Thyroid gland (tissue), 4 donors: ENCODE results near the gene GALNT1. TPM values are rescaled to one million over a fixed set of nuclear protein-coding genes. Genes with fewer than 3 reads are reported as not detected.

Source experiments
- DNase-seq, 2 donors: peaks; one replicate each; pipeline ENCODE4 v3.0.0-alpha.2; 2019
- H3K27ac ChIP-seq, 3 donors: fragments of 200-600 bp; sonication (generic); 1 replicate in 2 of 3; 2 replicates in 1 of 3; pipeline ENCODE4 v1.5.1; 2016 to 2019; ENCODE audit warnings: mild to moderate bottlenecking in 1 of 3, moderate library complexity in 1 of 3
- H3K27me3 ChIP-seq: fragments of 200-600 bp; sonication (generic); one replicate; pipeline ENCODE4 v1.5.1; 2019
- H3K36me3 ChIP-seq, 2 donors: fragments of 200-600 bp; sonication (generic); one replicate each; pipeline ENCODE4 v1.5.1; 2016 to 2019
- H3K4me1 ChIP-seq, 2 donors: fragments of 200-600 bp; sonication (generic); one replicate each; pipeline ENCODE4 v1.5.1; 2017 to 2019
- H3K4me3 ChIP-seq, 3 donors: fragments of 200-600 bp; sonication (generic); replicated peaks in 1 of 3; 1 replicate in 2 of 3; 2 replicates in 1 of 3; pipeline ENCODE4 v1.5.1; 2016; ENCODE audit warnings: mild to moderate bottlenecking in 1 of 3
- H3K9me3 ChIP-seq: fragments of 200-600 bp; sonication (generic); one replicate; pipeline ENCODE4 v1.5.1; 2017
- CTCF ChIP-seq, 6 experiments: fragments of 200-600 bp in 3 of 6; fragments of 450-650 bp in 3 of 6; sonication (generic) in 3 of 6; IDR thresholded peaks; one replicate each; pipeline ENCODE4 v1.5.1; 2016 to 2019; ENCODE audit warnings: antibody characterized with exemption in 6 of 6, mild to moderate bottlenecking in 2 of 6, inconsistent platforms in 1 of 6, moderate library complexity in 1 of 6
- POLR2A ChIP-seq, 2 donors: fragments of 450-650 bp; IDR thresholded peaks; one replicate each; pipeline ENCODE4 v1.6.1; 2017; ENCODE audit warnings: antibody characterized with exemption in 2 of 2, mild to moderate bottlenecking in 2 of 2, moderate library complexity in 1 of 2
- WGBS, 2 donors: methylation state at CpG; one replicate each; pipeline ENCODE4 v1.1.5; 2017; 5-methylcytosine and 5-hydroxymethylcytosine counted together
- intact Hi-C: fragments of 100-400 bp; cut with DNase I; formaldehyde crosslinking; loops from one replicate; pipeline ENCODE4 v1.15.1; 2023
- microRNA-seq: library from miRNA; unstranded; fragments of <30 nt; microRNA quantifications from one replicate; pipeline ENCODE4, GENCODE V29; 2016
- total RNA-seq, 4 donors: library from RNA; depleted of rRNA; stranded (reverse); fragments of >200 nt; gene quantifications; one replicate each; pipeline ENCODE4 v1.2.3, GENCODE V29; 2016

Gene GALNT1
- total RNA-seq, 4 donors from 2014 or later, result 38.7 to 191 (median 46.3) TPM

- H3K9me3 ChIP-seq, result no peaks in the 10 kb centered on the region
- no peaks in the 10 kb centered on the region for H3K4me1 ChIP-seq
- WGBS, 2 donors, result 76 to 81% methylated on average over 5 of the region's 5 CpGs
- DNase-seq, result no peak
- no peaks in the 10 kb centered on the region for H3K27me3 ChIP-seq
- H3K27ac ChIP-seq, result no peak overlapping the region
- TF ChIP-seq CTCF (IDR thresholded peaks at IDR 0.05) (no peak), POLR2A (IDR thresholded peaks at IDR 0.05) (no peak)
- no peak overlapping the region for H3K4me3 ChIP-seq
- no peaks in the 10 kb centered on the region for H3K36me3 ChIP-seq
- intact Hi-C loops, result loop anchor here (5.0 to 10.0 kb wide), 2 partner anchors 199 to 531 kb away; no protein-coding TSS in a partner anchor
Measured at GRCh38 chr18:35753306-35753910, 171.9 kb downstream of the GALNT1 start.

GRCh38 chr18:35754464-35754863, 172.9 kb downstream of the GALNT1 start:
- intact Hi-C loops, result loop anchor here (5.0 to 10.0 kb wide), 2 partner anchors 198 to 530 kb away; no protein-coding TSS in a partner anchor
- Histone ChIP-seq H3K9me3 (no peaks in the 10 kb centered on the region), H3K27me3 (no peaks in the 10 kb centered on the region), H3K4me3 (no peak overlapping the region), H3K36me3 (no peaks in the 10 kb centered on the region), H3K27ac (no peak overlapping the region), H3K4me1 (no peaks in the 10 kb centered on the region)
- TF ChIP-seq POLR2A (IDR thresholded peaks at IDR 0.05) (no peak), CTCF (IDR thresholded peaks at IDR 0.05) (no peak)
- 29 to 50% methylated on average over 1 to 2 of the region's 4 CpGs for WGBS, 2 donors
- DNase-seq, result no peak

GRCh38 chr18:35755369-35755768, 173.8 kb downstream of the GALNT1 start:
- H3K4me3 ChIP-seq, result no peak overlapping the region
- TF ChIP-seq POLR2A (IDR thresholded peaks at IDR 0.05) (no peak), CTCF (IDR thresholded peaks at IDR 0.05) (no peak)
- intact Hi-C loops, result loop anchor here (10.0 kb wide), 1 partner anchor 529 kb away; no protein-coding TSS in a partner anchor
- no peaks in the 10 kb centered on the region for H3K4me1 ChIP-seq
- H3K36me3 ChIP-seq, result no peaks in the 10 kb centered on the region
- H3K9me3 ChIP-seq, result no peaks in the 10 kb centered on the region
- H3K27me3 ChIP-seq, result no peaks in the 10 kb centered on the region
- 67 to 69% methylated on average over 7 of the region's 7 CpGs for WGBS, 2 donors
- no peak for DNase-seq
- H3K27ac ChIP-seq, result no peak overlapping the region

- intact Hi-C loops, result loop anchor here (10.0 kb wide), 1 partner anchor 528 kb away; no protein-coding TSS in a partner anchor
- DNase-seq, result peak; percentile 35 to 47
- Histone ChIP-seq H3K36me3 (no peaks in the 10 kb centered on the region), H3K27ac (no peak overlapping the region), H3K27me3 (no peaks in the 10 kb centered on the region), H3K4me3 (no peak overlapping the region), H3K4me1 (no peaks in the 10 kb centered on the region), H3K9me3 (no peaks in the 10 kb centered on the region)
- TF ChIP-seq CTCF (IDR thresholded peaks at IDR 0.05) (peak; percentile 40 to 79 (median 66)), POLR2A (IDR thresholded peaks at IDR 0.05) (no peak)
- WGBS, 2 donors, result 23 to 24% methylated on average over 5 of the region's 5 CpGs
Measured at GRCh38 chr18:35756506-35757117, 175.1 kb downstream of the GALNT1 start.

Small RNA genes within 50 kb of the gene (microRNA-seq; reads per million reads assigned to microRNA genes)
- not detected for gene MIR3975

Other genes starting within 250 kb of the GALNT1 start
- gene ZNF24, start 237.3 kb upstream of the GALNT1 start, total RNA-seq, result 10 to 100 TPM; 54.9 to 76.2 (median 58.1) TPM
- 10 to 100 TPM in 1 of 4 donors, 1 to 10 TPM in 3; 5.3 to 14.2 (median 9.1) TPM for gene ZNF396, start 204.4 kb upstream of the GALNT1 start, total RNA-seq
- 10 to 100 TPM in 1 of 4 donors, 1 to 10 TPM in 3; 5.1 to 19.3 (median 8.2) TPM for gene INO80C, start 83.8 kb upstream of the GALNT1 start, total RNA-seq